HG02610 (cell line): Measurements from ENCODE around the gene HYAL1.
A peak's percentile ranks its signal among the peaks of the same experiment; 100 is the strongest.

Source experiments
- ATAC-seq: cut with Tn5 transposase; IDR thresholded peaks from one replicate; pipeline ENCODE4 v1.9.1; 2021; ENCODE audit warnings: mild to moderate bottlenecking, moderate library complexity; ENCODE audit not compliant: unreplicated experiment

HYAL1 gene, protein sequence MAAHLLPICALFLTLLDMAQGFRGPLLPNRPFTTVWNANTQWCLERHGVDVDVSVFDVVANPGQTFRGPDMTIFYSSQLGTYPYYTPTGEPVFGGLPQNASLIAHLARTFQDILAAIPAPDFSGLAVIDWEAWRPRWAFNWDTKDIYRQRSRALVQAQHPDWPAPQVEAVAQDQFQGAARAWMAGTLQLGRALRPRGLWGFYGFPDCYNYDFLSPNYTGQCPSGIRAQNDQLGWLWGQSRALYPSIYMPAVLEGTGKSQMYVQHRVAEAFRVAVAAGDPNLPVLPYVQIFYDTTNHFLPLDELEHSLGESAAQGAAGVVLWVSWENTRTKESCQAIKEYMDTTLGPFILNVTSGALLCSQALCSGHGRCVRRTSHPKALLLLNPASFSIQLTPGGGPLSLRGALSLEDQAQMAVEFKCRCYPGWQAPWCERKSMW

DNA sequence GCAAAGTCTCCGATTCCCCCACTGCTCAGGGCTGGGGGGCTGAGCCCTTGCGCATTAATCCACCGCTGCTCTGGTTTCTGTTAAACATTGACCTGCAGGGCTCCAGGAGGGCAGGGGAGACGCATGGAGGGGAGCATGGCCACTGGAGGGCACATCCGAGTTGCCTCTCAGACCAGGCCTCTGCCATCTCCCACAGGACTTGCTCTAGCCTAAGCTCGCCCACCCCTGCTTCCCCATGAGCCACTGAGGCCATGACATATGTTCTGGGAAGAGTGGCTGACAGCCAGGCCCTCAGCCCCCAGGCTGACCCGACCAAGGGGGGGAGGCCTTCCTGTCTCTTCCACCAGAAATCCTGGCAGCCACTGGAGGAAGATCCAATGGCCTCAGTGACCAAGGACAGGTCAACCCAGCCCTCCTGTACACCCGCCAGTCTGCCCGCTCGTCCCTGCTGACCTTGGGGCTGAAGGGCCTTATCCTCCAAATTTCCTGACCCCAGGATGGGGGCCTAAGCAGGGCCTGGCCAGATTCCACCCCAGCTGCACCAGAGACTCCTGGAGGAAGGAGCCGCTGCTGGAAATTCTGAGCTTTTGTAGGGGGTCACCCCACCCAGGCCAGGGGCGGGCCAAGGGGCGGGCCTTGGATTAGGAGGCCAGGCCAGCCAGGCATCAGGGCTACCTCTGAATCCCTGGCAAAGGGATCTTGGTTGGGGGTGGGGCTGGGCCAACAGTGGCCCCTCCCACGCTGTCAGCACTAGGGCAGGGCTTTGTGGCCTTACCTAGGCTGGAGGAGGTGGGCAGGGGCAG lies at the start of gene HYAL1:
HYAL1 (minus strand) TSS at position 562 of the 803 bp plus-strand sequence. CDS start 618 bp downstream, outside the sequence.
- ATAC-seq = no peak

DNA sequence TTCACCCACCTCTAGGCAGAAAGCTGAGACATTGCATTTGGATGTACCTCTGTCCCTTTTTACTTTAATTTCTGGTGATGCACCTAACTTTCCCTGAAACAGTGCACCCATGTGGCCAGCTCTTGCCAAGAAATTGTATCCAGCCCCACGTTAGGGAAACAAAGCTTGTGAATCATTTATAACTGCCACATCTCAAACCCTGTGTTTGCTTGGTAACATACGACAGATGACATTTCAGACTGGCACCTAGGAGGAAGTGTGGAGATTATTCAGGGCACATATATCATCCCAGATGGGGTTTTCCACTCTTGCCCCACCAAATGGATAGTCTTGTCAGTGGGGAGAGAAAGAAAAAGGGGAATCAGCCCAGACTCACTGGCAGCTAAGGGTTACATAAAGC lies 49.4 kb upstream of the HYAL1 start:
- ATAC-seq = no peak

DNA sequence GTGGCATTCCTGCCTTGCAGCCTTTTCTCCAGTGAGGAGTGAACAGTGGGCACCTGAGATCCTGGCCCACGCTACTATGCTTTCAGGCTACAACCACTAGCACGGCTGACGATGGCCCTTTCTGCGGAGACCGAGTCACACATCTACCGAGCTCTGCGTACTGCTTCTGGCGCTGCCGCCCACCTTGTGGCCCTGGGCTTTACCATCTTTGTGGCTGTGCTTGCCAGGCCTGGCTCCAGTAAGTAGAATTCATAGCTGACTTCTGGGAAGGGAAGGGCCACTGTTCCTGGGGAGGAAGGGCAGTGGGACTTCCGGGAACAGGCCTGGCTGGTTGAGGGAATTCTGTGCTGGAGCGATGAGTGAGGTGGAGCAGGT lies 47.9 kb upstream of the HYAL1 start:
- ATAC-seq = no peak

DNA sequence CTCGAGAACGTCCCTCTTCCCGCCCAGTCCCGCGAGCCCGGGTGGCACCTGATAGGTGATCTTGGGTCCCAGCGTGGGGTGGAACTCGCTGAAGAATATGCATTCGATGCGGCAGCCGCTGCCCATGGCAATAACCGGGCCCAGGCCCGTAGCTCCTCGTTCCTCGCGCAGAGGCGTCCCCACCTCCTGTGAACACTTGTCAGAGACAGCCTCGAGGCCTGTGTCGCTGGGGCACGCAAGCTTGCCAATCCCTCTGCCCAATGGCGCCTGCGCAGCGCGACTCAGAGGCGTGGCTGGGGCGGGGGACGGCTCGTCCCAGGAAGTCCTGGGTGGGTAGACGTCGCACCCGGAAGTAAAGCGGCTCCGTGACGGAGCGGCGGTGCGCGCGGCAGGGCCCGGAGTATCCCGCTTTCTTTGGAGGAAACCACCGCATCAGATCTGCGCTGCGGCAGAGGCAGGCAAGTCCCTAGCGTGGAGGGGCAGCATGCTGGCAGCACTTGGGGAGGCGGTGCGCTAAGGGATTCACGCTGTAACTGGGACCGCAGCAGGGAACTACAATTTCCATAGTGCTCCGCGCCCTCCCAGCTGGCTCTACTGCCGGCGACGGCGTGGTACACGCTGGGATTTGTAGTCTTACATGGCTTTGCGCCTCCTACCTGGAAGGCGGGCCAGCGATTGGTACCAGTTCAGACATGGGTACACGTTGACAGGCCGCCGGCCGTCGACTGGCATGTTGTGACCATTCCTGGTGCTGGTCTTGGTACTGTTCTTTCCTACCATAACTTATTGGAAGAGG lies 47.4 kb upstream of the HYAL1 start, which contains the start of the genes CYB561D2 and NPRL2:
CYB561D2 (plus strand) TSS at position 336 of the 796 bp plus-strand sequence. CDS start 572 bp downstream, outside the sequence.
NPRL2 (minus strand) TSS at position 249 of the 796 bp plus-strand sequence; CDS start at position 126, 123 bp downstream.
- ATAC-seq = peak; percentile 85

DNA sequence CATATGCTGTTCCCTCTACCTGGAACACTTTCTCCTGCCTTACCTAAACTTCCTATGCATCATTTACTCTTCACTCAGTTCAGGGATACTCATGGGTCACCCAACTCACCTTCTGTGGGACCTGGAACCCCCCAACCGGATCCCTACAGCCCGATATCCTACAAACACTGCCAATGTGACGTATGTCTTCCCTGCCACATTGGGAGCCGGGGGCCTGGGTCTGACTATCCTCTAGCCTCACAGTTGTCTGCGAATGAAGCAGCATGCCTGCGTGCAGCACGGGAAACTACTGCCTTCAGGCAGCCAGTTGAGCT lies 46.8 kb upstream of the HYAL1 start:
- no peak for ATAC-seq

DNA sequence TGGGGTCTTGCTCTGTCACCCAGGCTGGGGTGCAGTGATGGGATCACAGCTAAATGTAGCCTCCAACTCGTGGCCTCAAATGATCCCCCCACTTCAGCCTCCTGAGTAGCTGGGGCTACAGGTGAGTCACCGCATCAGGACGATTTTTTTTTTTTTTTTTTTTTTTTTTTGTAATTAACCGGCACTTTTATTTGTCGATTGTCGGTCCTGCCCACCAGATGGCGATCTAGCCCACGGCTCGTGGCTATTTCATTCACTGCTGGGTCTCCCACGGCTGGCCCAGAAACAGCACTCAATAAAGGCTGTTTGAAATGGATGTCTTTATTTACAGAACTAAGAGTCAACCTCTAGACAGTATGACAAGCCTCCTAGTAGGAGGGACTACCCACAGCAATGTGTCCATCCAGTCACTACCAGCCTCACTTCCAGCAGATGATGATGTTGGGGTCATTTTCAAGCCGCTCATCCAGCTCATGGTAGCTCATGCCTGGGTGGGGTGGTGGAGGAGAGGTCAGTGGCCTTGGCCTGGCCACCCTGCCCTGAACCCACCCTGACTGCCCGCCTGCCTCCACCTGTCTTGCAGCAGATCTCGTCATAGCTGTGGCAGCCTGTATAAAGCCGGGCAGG lies 43.9 kb upstream of the HYAL1 start:
- ATAC-seq = no peak

DNA sequence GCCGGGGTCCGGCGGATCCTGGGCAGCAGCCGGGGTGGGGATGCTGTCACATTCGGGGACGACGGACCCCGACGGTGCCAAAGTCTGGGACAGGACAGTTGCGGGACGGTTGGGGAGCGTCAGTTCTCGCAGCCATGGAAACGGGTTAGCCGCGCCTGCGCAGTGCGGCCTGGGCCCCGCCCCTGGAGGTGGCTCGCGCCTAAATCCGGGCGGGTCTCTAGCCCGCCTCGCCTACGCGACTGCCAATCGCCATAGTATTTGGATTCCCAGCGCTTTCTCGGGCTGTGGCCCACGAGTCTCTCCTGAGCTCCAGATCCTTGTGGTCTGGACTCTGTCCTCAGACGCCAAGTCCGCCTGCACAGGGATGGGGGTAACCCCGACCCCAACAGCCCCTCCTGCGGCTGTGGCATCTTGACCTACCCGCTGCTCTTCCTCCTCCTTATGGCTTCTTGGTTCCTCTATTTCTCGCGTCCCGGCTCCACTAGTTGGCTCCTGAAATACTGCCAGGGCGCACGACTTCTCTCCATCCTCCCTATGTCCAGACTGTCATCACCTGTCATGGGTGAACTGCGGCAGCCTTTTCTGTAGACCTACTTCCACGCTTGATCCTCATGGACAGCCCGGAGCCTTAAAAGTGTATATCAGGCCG lies 42.3 kb upstream of the HYAL1 start, which contains the start of gene ZMYND10:
ZMYND10 (minus strand) TSS at position 147 of the 649 bp plus-strand sequence. CDS start 153 bp downstream, outside the sequence.
- ATAC-seq = no peak

DNA sequence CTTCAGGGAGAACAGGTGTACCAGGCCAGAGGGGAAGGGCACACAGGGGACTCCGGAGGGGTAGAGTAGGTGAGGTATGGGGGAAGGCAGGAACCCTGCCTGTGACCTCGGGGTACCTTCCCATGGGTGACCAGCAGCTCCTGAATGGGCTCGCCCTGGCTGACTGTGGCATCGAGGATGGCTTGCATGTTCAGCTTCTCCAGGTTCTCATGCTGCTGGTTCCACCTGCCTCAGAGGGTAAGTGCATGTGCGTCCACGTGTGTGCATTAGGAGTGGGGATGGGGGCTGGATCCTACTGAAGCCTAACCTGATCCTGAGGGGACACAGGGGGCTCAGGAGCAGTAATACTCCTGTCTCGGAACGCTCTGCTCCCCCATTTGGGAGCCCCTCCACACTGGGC lies 41.6 kb upstream of the HYAL1 start:
- no peak for ATAC-seq

DNA sequence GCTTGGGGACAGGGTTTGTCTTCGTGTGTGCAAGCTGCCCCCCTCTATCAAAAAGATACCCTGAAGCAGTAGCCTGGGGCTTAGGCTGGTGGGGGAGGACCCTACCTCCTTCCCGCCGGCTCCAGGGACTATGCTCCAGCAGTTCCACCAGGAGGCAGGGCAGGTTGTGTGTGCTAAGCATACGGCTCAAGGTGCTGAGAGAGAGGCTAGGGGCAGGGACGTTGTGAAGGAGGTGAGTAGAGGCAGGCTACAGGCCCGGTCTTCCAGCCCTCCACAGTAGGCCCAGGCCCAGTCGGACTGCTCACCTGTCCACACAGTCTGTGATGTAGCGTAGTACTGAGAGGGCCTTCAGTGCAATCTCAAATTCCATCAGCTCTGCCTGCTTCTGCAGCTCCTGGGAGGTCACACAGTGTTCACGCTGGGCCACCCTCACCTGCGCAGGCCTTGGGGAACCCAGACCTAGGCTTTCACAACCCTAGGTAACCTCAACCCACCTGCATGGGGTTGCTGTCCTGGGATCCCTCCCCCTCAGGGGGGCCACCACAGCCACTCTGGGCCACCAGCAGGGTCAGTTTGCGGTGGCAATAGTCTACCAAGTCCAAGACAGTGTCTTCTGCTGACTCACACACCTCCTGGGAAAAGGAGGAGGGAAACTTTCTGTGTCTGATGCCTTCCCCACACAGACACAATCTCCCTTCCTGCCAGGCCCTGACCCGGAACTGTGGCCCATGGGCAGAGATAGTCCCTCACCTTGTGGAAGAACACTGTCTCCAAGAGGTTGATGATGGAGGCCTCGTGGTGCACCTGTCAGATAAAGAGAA lies 39.6 kb upstream of the HYAL1 start:
- ATAC-seq = no peak

DNA sequence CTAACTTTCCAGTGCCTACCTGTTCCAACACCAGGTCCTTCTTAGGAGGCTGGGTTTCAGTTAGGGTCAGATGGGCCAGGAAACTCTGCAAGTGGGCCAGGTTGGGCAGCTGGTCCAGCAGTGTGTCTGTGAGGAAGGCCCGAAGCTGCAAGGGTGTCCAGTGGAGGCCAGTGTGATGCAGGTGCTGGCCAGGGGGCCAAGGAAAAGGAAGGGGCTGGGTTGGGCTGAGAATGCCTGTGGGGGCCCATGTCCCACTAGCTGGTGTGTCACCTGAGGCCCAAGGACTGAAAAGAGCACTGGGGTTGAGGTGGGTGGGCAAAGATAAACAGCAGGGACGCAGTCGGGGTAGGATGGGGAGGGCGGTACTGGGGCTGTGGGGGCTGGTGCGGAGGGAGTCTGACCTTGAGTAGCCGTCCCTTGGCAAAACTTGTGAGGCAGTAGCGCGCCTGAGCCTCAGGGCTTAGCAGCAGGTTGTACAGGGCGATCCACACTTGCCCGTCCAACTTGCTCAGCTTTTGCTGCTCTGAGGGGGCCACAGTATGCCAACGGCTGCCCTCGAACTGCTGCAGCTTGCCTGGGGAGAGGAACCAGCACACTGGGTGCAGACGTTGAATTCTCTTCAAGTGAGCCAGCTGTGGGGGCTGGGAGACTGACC lies 38.7 kb upstream of the HYAL1 start:
- ATAC-seq = no peak

DNA sequence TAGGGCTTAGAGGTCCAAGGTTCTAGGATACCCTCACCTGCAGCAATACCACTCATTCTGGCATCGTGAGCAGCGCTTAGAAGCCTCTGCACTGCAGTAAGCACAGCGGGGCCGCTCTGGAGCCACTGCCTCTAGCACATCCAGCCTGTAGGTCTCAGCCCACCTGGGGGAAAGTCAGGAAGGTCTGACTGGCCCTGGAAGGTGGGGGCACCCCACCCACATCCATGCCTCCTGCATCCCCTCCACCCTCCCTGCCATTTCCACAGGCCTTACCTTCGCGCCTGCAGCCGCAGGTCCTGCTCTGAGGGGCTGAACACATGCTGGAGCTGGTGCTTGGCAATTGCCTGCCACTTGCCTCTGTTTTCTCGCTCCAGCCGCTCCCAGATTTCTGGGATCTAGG lies 38.2 kb upstream of the HYAL1 start:
- no peak for ATAC-seq

DNA sequence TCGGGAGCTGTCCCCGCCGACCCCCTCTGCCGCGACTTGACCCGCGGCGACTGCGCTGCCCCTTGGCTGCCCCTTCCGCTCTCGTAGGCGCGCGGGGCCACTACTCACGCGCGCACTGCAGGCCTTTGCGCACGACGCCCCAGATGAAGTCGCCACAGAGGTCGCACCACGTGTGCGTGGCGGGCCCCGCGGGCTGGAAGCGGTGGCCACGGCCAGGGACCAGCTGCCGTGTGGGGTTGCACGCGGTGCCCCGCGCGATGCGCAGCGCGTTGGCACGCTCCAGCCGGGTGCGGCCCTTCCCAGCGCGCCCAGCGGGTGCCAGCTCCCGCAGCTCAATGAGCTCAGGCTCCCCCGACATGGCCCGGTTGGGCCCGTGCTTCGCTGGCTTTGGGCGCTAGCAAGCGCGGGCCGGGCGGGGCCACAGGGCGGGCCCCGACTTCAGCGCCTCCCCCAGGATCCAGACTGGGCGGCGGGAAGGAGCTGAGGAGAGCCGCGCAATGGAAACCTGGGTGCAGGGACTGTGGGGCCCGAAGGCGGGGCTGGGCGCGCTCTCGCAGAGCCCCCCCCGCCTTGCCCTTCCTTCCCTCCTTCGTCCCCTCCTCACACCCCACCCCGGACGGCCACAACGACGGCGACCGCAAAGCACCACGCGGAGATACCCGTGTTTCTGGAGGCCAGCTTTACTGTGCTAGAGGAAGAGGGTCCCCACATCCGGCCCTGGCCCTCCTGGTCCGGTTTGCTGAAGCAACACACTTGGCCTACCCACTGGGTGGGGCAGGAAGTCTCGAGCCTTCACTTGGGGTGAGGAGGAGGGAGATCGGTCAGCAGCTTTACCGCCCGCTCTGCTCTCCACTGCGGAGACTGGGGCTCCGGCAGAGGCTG lies 37.3 kb upstream of the HYAL1 start, which contains the start of gene RASSF1:
RASSF1 (minus strand) TSS at position 389 of the 882 bp plus-strand sequence; CDS start at position 358, 31 bp downstream.
- ATAC-seq = peak; percentile 17

DNA sequence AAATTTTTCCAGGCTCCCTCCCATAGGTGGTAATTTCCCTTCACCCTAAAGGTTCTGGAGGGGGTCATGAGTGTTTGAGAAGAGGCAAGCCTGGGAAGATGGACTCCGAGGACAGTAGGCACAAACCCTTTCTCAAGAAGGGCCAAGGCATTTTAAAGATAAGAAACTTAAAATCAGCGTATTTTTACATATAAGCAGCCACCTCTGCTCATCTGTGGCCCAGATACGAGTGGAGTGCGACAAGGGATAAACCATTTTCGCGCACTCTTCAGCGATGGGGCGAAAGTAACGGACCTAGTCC lies 36.7 kb upstream of the HYAL1 start:
- no peak for ATAC-seq

DNA sequence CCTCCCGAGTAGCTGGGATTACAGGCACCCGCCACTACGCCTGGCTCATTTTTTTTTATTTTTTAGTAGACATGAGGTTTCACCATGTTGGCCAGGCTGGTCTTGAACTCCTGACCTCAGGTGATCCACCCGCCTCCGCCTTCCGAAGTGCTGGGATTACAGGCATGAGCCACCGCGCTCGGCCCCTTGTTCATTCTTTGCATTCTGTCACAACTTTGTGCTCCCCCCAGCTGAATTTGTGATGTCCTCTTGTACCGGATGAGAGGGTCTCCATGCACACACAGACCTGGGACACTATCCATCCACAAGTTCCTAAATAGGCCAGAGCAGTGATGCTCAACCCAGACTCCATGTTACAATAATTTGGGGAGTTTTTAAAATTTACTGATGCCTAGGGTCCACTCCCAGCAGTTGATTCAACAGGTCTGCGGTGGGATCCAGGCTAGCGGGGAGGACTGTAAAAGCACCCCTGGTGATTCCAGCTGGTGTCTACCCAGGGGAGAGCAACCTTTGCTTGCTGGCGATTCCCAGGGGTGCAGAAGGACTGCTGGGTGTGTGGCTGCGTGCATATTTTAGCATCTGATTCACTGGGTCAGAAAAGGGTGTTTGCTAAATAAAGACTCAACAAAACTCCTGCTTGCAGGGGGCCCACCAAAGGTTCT lies 36.2 kb upstream of the HYAL1 start:
- no peak for ATAC-seq

DNA sequence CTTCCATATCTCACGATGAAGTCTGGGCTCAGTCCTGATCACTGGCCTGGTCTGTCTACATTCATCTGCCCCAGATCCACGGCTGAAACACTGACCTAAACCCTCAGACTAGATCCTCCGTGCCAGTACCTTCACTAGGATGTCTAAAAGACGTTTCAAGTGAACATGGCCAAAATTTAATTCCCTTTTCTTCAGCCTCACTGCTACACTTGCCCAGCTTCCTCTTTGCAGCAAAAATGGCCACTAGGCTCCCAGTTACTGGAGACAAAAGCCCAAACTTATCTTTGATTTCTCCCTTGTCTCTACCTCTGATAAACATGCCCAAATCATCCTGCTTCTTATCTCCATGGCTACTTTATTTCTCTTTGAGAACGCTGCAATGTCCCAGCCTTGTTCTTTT lies 35.6 kb upstream of the HYAL1 start:
- no peak for ATAC-seq

DNA sequence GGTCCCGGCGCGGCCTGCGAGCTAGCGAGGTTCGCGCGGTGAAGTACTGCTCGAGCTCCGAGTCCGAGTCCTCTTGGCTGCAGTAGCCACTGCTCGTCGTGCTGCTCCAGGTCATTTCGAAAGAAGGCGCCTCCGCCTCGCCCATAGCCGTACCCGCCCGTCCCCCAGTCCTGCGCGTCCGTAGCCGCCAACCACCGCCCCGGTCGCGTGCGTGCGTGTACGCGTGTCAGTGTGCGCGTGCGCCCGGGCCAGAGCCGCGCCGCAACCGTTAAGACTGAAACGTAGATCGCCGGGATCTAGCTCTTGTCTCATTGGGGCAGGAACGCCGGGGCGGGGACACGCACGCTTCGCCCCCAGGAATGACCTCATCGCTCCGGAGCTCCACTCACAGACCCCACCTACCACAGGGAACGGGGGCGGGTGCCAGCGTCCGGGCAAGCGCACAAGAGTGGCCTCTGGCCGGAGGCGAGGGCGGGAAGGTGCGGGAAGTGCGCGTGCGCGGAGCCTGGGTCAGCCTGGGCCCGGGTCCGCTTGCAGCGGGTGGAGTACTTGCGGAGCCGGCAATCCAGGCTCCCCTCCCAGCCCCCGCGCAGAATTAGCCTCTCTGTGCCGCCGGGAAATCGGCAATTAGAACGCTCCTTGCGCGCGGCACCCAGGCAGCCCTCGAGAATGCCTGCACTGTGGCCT lies 33.9 kb upstream of the HYAL1 start:
- ATAC-seq = peak; percentile 72
